GM18517 (cell line): Measurements from ENCODE around the gene ZFPL1.
A peak's percentile ranks its signal among the peaks of the same experiment; 100 is the strongest.

ENCODE experiments used
- ATAC-seq: cut with Tn5 transposase; IDR thresholded peaks from one replicate; pipeline ENCODE4 v1.9.1; 2021; ENCODE audit warnings: mild to moderate bottlenecking, moderate library complexity; ENCODE audit not compliant: unreplicated experiment

Gene ZFPL1

DNA sequence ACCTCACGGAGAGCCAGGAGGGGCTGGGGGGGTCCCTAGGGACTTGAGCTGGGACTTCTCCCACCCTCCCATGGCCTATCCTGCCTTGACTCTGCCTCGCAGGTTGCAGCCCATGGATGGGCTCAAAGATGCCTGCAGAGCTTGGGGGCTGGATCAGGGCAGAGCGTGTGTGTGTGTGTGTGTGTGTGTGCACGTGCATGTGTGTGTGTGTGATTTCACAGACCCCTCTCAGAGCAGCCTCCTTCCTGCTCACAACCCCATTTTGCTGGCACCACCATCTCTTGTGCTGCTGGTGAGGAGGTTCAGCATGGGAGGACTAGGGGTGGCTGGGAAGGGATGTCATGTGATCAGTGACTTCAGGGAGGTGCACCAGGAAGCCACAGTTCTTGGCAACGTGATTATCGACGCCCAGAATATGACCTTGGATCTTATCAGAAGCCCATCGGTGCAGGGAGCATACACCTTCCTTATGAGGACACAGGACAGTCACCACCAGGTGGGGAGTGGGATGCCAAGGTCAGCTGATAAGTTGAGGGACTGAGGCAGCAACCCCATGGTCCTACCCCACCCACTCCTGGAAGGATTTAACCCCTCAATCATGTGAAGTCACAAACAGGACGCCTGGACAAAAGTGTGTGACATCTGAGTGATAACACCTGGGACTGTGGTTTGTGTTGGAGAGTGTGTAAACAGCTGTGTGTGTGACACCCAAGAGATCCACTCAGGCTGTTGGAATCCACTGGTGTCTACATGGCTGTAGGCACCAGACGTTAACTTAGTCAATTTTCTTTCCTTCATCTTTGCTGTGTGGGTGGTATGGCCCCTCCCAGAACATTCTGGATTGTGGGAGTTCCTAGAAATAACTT, 23.8 kb upstream of the ZFPL1 start:
- ATAC-seq: no peak

DNA sequence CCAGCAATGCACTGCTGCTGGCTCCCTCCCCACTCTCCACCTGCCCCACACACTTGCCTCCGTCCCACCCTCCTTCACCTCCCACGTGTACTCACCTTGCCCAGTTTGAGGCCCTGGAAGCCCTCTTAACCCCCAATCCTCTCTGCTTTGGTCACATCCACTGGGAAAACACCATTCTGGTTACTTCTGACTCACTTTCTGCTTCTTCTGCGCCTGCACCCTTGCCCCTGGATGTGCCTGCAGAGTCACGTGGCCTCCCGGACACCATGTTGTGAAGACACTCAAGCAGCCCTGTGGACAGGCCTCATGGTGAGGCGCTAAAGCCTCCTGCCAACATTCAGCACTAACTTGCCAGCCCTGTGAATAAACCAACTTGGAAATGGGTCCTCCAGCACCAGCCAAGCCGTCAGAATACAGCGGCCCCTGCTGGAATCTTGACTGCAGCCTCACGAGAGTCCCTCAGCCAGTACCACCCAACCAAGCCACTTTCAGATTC, 23.1 kb upstream of the ZFPL1 start:
- no peak for ATAC-seq

DNA sequence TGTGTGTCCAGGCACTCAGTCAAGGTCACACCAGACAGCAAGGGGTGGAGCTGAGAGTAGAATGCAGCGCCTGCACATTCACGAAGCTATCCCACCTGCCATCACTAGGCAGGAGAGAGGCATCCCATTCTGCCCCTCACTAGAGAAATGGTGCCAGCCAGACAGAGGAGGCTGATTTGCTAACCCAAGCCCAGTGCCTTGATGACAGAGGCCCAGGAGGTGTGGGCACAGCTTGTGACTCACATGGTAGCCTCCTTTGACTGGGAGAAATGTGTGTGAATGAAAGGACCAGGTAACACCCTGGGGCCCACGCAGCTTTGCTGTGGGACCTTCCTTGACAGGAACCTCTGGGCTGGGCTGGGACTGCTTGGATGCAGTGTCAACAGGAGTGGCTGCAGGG, 20.5 kb upstream of the ZFPL1 start:
- no peak for ATAC-seq

DNA sequence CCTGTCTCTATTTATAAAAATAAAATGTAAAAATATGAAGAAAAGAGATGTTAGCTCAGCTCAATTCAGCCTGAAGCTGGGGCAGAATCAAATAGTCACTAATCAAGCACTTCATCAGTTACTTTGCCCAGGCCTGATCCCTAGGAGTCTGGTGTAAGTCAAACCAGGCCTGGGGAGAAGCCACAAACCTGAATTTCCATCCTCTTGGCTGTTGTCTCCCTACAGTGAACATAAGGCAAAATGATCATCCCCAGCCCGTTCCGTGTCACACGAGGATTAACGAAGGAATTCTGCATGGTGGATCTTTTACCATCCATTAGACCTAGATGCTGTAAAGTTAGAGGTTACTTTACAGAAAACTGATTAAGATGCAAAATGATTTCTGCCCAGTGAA, 19.2 kb upstream of the ZFPL1 start:
- ATAC-seq: no peak

- no peak for ATAC-seq
Observed at GRCh38 chr11:65065851-65066250, 18.2 kb upstream of the ZFPL1 start.

- no peak for ATAC-seq
Observed at GRCh38 chr11:65066315-65066714, 17.7 kb upstream of the ZFPL1 start.

GRCh38 chr11:65066805-65067291, 17.2 kb upstream of the ZFPL1 start:
- ATAC-seq: no peak

DNA sequence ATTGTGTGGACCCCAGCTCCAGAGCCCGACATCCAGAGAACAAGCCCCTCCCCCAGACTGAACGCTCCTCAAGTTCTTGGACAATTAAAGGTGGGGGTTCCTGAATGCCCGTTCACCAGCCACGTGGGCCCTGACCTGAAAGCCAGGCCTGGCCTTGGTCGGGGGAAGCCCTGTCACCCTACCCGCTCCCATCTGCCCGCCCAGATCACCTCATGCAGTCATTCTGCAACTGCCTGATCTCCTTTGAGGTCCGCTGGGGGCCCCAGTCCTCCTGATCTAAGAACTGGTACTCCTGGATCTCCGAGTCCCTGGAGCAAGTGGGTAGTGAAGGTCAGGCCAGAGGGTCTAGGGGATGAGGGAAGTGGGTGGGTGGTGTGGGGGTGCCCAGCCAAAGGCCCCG, 16.6 kb upstream of the ZFPL1 start:
- no peak for ATAC-seq

DNA sequence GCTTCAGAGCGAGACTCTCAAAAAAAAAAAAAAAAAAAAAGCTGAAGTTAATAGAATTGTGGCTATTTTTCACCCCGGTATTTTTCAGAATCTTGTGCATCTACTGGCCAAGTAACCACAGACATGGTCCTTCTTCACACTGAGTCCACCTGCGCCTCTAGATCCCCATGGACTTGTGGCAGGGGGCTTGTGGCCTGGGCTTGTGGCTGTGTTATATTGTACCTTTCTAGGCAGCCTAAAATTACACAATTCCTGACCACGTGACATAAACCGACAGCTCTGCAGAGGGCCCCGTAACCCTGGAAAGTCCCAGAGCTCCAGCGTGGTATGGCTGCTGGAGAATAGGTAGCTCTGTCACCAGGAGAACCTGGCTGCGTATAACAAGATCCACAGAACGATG, 14.8 kb upstream of the ZFPL1 start:
- no peak for ATAC-seq

DNA sequence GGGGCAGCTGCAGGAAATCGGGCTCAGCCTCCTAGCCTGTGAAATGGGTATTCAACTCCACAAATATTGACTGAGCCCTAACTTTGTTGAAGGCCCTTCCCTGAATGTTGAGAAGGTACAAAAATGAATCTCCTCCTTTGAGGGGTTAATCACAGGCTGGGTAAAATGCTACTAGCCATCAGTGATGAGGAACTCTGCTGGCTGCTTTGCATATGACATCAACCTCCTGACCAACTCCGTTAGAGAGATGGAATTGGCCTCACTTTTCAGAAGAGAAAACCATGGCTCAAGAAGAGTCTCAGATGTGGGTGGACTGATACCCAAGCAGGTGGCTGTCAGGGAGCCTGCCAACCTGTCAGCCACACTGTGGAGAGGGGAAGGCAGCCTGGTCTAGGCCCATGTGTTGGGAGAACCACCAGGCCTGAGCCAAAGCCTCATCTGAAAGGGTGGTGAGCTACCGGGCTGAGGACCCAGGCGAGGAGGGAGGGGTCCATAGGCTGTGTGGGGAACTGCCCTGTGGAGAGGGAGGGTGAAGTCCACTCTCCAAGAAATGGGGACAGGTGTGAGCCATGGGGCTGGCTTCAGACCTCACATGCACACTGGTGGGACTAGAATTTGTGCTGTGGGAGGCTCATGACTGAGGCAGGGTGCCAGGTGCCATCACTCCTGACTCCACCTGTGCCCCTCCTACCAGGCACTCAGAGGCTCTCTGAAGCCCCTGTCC, 12.0 kb upstream of the ZFPL1 start:
- ATAC-seq: no peak

DNA sequence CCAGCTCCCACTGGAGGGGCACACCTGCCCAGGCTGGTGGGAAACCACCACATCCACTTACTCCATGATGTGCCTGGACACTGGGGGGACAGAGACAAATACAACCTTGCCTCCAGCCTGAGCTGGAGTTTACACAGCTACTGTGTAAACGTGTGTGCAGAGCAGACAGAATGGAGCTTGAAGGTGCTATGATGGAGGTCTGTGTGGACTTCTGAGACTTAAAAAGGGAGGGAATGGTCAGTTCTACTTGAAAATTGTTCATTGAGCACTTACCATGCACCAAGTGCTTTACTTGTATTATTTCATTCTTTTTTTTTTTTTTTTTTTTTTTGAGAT, 11.4 kb upstream of the ZFPL1 start:
- ATAC-seq: no peak

DNA sequence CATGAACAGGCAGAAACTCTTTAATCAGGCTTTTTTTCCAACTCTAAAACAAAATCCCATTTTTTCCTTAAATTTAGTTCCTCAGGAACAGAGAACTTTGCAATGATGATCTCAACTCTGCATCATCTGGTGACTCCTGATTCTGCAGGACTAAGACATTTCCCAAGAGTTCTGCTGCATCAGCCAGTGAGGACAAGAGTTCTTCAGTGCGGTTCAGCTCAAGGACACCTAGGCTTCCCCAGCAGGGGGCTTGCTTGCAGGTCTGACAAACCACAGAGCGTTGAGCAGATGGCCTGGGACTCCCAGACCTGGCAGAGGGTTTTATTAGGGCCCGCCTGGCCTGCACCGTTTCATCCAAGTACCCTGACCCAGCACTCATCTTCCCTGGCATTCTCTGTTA, 6.6 kb upstream of the ZFPL1 start:
- ATAC-seq: no peak

GRCh38 chr11:65078151-65078550, 5.9 kb upstream of the ZFPL1 start:
- no peak for ATAC-seq

- ATAC-seq: no peak
Observed at GRCh38 chr11:65078786-65079342, 5.2 kb upstream of the ZFPL1 start.

DNA sequence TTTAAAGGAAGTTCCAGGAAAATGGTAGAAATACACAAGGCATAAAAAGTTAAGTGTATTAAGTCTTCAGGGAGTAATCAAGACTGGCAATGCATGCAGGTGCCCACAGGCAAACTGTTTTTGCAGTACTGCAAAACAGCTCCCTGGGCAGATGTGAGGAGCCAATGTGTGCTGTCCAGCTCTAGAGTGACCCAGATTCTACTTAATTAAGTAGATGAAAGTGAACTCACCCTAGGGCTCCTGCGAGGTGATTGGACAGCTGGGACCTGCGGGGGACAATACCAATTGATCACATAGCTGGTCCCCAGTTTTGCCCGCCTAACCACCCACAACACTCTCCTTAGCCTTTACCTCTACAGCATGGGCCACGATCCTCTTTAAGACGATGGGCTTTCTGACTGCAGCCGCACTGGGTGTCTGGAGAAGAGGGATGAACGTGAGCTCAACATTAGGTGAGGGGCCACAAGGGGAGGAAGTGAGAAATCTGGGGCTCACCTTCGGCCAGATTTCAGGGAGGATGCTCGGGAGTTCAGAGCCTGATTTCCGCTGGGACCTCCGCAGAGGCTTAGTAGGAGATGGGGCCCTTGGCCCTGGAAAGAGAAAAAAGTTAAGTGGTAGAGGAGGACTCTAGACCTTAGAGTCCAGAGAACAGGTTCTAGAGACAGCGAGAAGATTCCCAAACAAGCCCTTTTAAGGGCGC, 738 bp upstream of the ZFPL1 start:
- ATAC-seq: peak; percentile 20

GRCh38 chr11:65084598-65085375, 765 bp downstream of the ZFPL1 start:
- ATAC-seq: peak; percentile 20

DNA sequence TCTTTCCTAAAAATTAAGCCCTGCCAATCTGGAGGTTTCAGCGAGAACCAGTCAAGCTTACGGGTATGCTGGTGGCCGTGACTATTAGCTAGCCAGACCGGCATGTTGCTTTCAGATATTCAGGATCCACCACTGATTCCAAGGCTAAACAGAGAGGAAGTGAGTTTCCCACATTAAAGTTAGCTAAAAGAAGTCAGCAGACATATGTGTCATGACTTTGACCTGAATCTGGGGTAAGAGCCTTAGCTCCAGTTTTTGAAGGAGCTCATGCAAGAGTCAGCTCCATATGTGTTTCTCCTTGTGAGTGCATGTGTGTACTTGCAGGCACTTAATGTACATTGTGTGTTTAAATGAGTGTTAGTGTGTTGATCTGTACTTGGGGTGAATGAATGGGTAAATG, 1.4 kb downstream of the ZFPL1 start:
- ATAC-seq: no peak

GRCh38 chr11:65086809-65087208, 2.8 kb downstream of the ZFPL1 start:
- ATAC-seq: no peak

DNA sequence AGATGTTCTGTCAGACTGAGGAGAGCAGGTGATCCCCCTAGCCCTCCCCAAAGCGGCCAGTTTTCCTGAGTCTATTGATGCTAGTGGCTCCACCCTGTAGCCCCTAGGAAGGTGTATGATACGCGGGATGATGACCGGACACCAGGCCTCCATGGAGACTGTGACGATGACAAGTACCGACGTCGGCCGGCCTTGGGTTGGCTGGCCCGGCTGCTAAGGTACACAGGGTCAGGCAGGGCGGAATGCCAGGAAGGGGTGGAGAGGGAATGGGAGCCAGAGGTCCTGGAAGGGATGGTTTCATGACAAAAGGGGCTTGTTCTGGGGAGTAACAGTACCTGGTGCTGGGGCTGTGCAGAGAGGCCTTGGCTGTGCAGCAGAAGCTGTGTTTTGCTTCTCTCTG, 3.2 kb downstream of the ZFPL1 start:
- ATAC-seq: no peak

GRCh38 chr11:65087827-65088226, 3.8 kb downstream of the ZFPL1 start:
- ATAC-seq: no peak
